HG03439 (cell line): ENCODE results near the gene ACP6.

Experiments used
- ATAC-seq: cut with Tn5 transposase; IDR thresholded peaks from one replicate; pipeline ENCODE4 v1.9.1; 2021; ENCODE audit warnings: mild to moderate bottlenecking, moderate library complexity; ENCODE audit not compliant: unreplicated experiment

Gene ACP6

DNA sequence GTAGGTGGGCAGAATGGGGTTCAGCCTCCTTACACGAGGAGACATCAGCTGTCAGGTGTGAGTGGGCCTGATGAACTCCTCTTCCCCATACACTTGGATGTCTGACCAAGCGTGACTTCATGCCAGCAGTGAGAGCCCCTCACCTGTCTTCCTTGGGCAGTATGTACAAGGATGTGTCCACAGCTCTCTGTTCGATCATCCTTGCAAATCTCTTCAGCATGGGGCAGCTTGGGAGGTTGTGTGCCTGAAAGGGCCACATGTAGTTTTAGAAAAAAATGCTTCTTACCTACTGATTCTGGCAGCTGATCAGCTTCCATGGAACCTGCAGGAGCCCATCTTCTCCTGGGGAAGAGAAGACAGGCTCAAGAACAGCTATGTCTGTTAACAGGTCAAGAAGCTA is 18.0 kb downstream of the ACP6 start:
- ATAC-seq, result no peak

DNA sequence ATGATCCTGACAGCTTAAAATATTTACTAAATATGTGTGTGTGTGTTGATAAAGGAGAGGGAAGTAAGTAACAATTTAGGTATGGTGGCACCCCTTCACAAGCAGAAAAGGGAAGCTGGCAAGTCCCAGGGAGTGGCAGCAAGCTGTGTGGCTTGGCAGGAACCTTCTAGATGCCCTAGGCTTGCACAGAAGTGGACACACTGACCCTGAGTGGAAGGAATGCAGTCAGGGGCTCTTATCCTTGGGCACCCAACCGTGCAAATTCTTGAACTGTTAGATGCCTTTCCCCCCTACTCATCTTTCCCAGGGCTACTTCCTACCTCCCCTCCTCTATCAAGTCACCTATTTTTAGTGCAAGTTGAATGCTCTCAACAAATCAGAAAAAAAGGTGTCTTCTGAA is 18.9 kb downstream of the ACP6 start:
- no peak for ATAC-seq

DNA sequence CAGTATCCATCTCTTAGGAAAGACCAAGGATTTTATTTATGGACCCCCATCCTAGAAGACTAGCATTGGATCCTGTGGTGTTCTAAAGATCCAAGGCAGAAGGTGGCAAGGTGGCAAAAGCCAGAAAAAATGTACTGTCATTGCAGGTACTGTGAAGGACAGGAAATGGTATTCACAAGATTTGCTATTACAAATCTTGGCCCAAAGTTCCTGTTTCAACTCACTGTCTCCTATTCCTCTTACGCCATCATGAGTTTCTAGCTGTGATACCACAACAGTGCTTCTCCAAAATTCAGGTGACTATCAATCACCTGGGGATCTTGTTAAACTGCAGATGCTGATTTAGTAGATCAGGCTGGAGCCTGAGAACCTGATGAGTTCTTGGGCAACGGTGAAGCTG is 21.4 kb downstream of the ACP6 start:
- no peak for ATAC-seq

DNA sequence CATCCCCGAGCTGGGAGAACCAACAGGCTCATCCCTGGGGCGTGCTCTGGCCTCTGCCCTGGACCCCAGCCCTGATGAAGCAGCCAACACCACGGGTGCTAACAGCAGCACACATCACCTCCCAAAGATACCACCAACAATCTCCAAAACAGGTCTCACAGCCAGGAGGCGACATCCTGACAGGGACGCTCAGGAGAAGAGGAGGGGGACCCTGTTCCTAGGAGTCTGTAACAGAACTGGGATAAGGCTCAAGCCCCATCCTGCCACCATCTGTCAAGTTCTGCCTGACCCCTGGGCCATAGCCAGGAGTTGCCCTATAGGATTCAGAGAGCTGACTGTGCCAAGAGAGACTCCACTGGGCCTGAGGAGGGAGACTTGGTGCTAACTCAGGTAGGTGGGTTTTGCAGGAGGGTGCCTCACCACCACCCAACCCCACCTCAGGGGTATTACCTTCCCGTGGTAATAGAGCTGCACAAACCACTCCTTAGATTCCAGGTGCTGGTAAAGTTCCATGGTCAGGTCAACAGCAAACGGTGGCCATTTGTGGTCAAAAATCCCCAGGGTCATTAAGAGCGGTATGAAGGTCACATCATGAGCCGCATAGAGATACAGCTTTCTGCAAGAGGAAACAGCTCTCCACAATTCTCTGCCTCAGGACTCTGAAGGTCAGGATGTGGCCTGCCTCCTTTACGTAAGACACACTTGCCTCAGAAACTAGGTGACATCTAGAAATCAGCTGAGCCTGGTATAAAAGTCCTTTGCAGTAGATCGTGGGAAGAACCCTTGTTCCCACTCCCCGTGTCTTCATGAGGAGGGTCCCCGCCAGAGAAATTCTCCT is 22.3 kb downstream of the ACP6 start:
- no peak for ATAC-seq

DNA sequence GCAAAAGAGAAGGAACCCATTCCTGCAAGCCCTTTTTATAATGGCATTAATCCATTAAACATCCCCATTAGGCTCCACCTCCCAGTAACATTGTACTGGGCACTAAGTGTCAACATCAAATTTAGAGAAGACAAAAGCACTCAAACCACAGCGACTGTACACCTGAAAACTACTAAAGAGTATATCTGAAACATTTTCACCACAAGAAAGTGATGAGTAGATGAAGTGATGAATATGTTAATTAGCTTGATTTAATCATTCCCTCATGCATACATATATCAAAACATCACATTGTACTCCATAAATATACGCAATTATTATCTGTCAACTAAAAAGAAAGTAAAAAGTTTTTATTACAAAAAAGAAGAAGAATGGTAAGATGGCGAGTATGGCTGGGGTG is 26.4 kb downstream of the ACP6 start:
- ATAC-seq, result no peak

DNA sequence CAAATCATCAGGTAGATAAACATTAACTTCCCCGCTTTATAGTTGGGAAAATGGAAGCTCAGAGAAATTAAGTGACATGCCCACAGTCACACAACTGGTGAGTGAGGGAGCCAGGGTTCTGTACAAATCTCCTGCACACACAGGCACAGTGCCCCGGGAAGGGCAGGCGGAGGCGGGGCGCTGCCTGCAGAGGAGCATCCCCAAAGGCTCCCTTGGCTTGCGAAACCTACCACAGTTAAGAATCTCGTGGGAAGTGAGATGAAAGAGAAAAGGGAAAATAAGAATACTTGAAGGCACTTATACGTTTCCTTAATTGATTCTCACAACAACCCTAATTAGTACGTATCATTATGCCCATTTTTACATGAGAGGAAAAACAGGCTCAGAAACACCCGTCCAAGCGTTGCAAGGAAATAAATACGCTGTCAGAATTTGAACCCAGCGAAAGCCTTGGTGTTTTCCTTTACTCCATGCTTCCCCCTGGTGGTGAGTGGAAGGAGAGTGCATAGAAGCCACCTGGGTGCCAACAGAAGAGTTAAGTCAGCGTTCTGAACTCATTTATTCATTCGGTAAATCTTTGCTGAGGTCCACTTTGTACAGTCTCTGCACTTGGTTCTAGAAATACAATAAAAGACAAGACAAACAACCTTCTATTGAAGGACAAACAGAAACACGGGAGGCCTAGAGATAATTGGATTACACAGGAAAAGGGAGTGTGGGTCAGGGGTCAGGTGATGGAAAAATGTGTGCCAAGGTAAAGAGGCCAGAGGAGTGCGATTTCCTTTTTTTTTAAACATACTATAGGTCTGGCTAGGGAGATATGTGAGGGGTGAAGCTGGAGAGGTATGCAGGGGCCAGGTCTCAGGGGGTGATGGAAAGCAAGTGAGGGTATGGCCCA is 28.4 kb downstream of the ACP6 start:
- ATAC-seq, result no peak

DNA sequence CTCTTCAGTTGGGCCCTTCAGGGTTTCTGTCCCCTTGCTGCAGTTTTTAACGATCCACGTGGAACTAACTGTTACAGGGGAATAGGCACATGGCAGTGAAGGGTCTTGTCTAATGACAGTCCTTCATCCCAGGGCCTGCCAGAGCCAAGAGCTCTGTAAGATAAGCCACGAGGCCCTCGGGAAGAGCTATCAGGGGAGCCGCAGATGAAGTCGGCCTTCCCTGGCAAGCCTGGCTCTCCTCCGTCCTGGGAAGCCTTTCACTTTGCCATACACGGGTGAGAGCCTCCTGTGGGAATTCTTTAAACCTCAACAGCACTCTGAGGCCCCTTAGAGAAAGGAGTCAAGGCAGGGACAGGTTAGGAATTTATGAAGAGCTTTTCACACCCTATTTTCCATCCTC is 29.0 kb downstream of the ACP6 start:
- ATAC-seq, result no peak

DNA sequence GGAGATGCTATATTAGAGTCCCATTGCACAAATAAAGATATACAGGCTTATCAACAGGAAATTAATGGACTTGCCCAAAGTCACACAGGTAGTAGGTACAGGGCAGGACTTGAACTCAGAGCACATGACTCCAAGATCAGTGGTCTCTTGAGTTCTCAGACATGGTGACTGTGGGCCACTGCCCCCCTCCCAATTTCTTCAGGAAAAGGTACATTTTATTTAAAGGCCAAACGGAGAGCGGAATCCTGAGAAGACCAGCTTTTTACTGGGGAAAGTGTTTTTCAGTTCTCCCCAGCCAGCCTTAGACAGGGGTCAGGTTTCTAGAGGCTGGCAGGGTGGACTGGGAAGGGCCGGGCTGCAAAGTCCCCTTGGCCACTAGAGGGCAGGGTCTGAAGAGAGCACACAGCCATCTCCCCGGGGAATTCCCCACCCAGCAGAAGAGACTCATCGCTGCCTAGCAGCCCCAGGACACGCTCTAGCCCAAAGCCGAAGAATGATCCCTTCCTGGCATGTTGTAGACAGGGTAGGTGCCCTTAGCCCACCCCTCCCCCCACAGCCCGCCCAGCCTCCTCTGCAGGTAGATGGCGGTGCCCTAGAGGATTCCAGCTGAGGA is 29.7 kb downstream of the ACP6 start:
- ATAC-seq, result peak; percentile 84

DNA sequence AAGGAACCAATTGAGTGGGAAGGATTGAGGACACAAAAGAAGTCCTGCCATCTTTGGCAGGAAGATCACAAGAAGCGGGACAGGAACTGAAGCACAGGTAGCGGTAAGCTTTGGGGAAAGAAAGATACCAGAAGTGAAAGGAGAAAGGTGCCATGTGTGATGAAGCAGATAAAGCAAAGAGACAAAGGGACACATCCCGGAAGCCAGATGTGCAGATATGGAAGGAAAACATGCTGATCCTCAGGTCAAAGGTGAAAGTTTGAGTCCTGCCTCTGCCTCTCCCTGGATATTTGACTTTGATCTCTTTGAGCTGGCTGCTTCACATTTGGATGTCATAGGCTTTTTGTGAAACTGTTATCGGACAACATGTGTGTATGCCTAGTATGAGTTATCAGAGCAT is 34.0 kb downstream of the ACP6 start:
- ATAC-seq, result no peak

DNA sequence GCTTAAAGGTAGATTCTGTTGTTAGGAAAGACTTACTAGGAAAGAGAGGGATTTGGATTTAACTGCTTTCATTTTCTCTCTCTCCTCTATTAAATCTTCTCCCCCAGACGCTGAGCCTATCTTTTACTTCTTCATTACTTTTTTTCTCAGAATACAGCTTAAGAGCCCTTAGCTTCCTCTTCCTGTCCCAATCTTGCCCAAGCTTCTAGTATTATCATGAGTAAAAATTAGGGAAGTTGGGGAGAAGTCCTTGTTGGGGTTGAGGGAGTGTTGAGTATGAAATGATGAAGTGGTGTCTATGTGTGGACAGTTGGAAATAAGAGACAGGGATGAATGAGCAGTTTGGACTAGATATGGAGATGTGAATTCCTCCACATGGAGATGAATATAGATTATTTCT is 35.0 kb downstream of the ACP6 start:
- ATAC-seq, result no peak

DNA sequence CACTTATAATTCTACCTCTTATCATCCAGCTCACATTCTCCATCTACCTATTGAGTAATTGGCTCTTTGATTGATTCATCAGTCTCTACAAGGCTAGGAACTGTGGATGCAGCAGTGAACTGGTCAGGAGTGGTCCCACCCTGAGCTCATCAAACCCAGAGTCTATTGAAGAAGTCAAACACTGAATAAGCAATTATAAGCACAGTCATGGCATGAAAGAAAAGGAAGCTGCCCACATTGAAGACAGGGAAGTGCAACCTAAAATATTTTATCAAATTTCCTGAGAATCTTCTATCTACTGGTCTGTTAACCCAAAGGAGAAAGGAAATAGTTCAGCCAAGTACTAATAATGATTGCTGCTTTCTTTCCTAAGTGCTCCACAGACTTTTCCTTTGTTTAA is 35.7 kb downstream of the ACP6 start:
- no peak for ATAC-seq

DNA sequence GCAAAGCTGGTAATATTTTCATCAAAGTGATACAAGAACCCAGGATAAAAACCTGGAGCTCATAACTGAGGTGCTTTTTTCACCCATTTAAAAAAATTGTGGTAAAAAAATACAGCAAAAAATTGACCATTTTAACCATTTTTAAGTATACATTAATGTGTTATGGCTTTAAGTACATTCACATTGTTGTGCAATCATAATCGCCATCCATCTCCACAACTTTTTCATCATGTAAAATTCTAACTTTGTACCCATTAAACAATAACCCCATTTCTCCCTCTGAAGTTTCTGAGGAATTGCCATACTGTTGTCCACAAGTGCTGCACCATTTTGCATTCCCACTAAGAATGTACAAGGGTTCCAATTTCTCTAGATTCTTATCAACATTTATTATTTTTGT is 36.6 kb downstream of the ACP6 start:
- ATAC-seq, result no peak

DNA sequence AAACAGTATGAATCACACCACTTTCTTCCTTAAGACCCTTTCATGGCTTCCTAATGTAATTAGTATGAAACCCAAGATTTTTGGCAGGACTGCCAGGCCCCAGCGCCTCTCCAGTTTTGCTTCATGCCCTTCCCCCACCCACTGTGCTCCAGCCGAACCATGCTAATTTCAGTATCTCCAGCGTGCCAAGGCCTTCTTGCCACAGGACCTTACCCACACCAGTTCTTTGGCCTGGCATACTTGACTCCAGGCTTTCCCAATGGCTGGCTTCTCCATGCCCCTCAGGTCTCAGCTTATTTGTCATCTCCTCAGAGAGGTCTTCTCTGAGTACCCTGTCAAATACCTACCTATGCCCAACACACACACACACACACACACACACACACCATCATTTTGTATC is 38.5 kb downstream of the ACP6 start:
- ATAC-seq, result no peak

DNA sequence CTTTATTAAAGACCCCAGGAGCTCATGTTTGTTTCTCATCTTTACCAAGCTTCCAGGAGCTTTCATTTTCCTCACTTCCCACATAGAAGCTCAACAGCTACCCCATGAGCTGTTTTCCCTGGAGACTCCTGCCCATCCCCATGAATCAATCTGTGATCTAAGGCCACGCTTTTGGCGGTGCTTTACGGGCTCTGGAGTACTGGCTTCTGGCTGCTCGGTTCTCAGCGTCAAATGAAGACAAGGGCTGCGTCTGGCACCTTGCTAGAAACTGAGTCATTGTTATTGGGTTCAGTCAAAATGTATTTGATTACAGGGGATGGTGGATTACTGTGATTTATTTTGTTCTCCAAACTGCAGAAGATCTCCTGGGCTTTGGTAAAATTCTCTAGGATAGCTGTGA is 39.9 kb downstream of the ACP6 start:
- ATAC-seq, result no peak

DNA sequence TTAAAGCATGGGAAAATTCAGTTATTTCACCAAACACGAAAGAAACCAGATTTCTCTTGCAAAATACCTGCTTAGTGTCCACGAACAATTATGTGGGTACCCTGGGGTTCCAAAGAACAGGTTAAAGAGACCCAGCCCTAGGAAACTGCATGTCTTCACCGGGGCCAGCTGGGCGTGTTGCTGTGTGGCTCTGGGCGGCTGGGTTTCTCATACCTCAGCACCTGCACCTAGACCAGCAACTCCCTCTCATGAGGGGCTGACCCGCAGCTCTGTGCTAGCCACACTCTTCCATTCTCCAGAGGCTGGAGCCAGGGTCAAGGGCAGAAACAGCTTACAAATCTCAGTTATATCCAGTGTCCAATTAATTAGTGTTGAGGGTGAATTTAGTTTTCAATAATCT is 40.3 kb downstream of the ACP6 start:
- no peak for ATAC-seq

DNA sequence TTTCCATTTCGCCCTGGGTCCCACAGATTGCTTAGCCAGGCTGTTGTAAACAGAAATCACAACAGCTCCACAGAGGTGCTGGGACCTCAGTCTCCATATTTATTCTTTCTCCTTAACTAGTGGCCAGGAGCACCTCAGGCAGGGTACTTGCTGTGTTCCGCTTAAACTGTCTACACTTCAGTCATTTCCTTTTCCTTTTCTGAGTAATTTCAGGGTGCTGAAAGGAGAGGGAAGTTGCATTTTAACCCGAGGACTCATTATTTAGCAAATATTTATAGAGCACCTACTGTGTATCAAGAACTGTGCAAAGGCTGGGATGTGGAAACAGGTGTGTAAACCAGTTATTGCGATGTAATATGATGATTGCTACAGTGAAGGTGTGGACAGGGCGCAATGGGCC is 41.9 kb downstream of the ACP6 start:
- no peak for ATAC-seq

DNA sequence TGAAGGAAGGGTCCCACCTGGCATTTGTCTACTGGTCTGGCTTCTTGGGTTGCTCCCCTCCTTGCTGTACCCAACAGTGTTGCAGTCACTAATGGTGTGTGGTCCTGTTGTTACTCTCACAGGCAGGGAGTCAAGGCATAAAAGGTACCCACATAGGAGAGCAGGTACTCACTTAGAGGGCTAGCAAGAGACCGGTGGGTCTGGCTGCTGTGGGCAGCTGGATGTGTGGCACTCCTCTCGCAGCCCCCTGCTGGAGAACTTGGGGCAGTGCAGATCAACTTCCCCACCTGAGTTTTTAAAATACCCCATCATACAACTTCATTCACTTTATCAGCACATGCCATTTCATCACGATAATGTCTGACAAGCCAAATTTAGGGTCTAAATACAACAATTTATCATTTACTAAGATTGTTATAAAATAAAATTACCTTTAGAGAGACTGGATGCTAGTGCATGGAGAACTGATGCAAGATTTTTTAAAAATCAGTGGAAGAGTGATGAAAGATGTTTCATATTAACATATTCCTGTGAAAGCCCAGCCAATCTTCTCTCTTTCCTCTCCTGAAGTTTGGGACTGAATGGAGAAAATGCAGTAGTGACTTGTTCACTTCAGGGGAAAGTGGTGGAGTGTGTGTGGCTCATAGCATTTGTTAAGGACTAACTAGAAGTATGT is 42.8 kb downstream of the ACP6 start:
- ATAC-seq, result no peak

DNA sequence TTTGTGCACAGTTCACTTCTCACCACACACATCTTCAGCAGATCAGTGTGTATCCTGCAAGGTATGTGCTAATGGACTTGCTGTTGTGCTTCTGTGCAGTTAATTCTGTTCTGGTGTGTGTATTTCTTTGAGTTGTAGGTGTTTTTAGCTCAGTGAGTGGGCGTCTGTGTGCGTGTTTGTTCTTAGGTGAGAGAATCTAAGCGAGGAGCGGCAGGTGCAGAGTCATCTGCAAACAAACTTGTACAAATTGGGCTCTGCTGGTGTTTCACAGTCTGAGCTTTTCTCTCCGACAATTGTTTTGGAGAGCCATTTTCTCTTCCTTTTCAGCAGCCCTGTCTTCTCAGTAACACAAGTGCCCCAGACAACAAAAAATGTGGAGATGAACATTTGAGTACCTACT is 43.6 kb downstream of the ACP6 start:
- ATAC-seq, result no peak

DNA sequence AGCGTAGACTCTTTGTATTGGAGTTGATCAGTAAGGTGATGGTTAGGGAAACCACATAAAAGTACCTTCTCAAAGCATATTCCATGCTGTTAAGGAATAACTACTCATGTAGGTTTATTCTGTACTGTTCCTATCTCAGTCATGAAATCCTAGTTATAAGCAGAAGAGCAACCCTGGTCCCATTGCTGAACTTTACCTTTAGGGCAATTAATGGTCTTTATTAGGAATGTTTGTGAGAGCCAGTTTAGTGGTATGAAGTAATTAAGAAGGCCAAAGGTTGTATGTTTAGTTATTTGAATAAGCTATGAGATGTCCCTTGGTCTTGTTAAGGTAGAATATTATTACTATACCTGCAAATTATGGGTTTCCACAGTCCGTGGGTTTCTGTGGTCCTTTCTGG is 44.0 kb downstream of the ACP6 start:
- ATAC-seq, result no peak

DNA sequence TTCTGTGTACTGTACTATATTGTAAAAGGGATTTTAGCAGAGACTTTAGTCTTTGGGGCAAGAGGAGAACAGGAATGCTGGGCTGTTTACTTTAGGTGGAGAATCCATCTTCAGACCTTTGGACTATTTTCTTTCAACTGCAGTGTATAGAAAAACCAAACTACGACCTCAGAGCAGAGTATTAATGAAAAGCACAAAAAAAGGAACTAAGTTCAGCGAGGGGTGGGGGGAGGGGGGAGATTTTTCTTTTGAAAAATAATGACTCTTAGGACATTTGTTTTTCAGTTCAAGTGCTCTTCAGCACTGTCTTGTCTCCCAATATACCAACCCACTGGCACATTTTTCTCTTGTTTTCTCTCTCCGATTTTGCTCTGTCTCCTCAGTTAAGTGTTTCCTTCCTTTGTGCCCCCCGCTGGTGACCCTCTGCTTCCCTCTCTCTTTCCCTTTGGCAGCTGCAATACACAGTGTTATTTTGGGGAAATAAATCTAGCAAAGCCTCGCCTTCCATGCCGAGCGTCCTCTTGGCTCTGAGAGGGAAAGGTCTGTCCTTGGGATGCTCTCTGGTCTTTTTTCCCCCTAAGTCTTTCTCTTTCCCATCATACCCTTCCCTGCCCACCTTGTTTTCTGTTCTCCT is 44.8 kb downstream of the ACP6 start:
- no peak for ATAC-seq

DNA sequence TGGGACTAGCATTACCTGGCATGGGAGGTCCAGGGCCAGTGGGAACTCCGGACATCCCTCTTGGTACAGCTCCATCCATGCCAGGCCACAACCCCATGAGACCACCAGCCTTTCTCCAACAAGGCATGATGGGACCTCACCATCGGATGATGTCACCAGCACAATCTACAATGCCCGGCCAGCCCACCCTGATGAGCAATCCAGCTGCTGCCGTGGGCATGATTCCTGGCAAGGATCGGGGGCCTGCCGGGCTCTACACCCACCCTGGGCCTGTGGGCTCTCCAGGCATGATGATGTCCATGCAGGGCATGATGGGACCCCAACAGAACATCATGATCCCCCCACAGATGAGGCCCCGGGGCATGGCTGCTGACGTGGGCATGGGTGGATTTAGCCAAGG is 45.8 kb downstream of the ACP6 start:
- ATAC-seq, result no peak
